Skeletal muscle cell (primary cell): ENCODE results near the gene PITPNB.

ENCODE experiments used
- DNase-seq: peaks from one replicate; pipeline ENCODE4 v3.0.0-alpha.2; 2010; ENCODE audit warnings: low read depth
- H3K4me3 ChIP-seq: 2 replicates; pipeline ENCODE4 v1.5.1; 2011; ENCODE audit warnings: low read depth, mild to moderate bottlenecking, control low read depth, low read length, moderate library complexity

PITPNB gene

GRCh38 chr22:27811778-27812177 lies 107.3 kb downstream of the PITPNB start:
- H3K4me3 ChIP-seq = no peak overlapping the region
- DNase-seq = no peak

- no peak overlapping the region for H3K4me3 ChIP-seq
- peak; percentile 33 for DNase-seq
These were observed 108.4 kb downstream of the PITPNB start for GRCh38 chr22:27810609-27811151.

- no peak overlapping the region for H3K4me3 ChIP-seq
- no peak for DNase-seq
These were observed 109.1 kb downstream of the PITPNB start for GRCh38 chr22:27809700-27810608.

- DNase-seq = no peak
- H3K4me3 ChIP-seq = no peak overlapping the region
These were observed 109.8 kb downstream of the PITPNB start for GRCh38 chr22:27809226-27809603.

- DNase-seq = no peak
- H3K4me3 ChIP-seq = no peak overlapping the region
These were observed 110.4 kb downstream of the PITPNB start for GRCh38 chr22:27808451-27809225.

GRCh38 chr22:27805841-27806240 lies 113.2 kb downstream of the PITPNB start:
- no peak for DNase-seq
- no peak overlapping the region for H3K4me3 ChIP-seq

GRCh38 chr22:27804470-27805297 lies 114.4 kb downstream of the PITPNB start:
- H3K4me3 ChIP-seq = no peak overlapping the region
- DNase-seq = no peak

- H3K4me3 ChIP-seq = no peak overlapping the region
- DNase-seq = no peak
These were observed 115.1 kb downstream of the PITPNB start for GRCh38 chr22:27803841-27804415.

GRCh38 chr22:27802346-27803073 lies 116.5 kb downstream of the PITPNB start:
- DNase-seq = no peak
- peak overlapping the region; percentile 72 for H3K4me3 ChIP-seq
